Limb (tissue), 2 donors: ENCODE measurements around the gene PTX4.

ENCODE experiments used
- DNase-seq, 2 donors: peaks; one replicate each; pipeline ENCODE4 v3.0.0-alpha.2; 2016; ENCODE audit errors: extremely low spot score in 2 of 2

Gene PTX4

DNA sequence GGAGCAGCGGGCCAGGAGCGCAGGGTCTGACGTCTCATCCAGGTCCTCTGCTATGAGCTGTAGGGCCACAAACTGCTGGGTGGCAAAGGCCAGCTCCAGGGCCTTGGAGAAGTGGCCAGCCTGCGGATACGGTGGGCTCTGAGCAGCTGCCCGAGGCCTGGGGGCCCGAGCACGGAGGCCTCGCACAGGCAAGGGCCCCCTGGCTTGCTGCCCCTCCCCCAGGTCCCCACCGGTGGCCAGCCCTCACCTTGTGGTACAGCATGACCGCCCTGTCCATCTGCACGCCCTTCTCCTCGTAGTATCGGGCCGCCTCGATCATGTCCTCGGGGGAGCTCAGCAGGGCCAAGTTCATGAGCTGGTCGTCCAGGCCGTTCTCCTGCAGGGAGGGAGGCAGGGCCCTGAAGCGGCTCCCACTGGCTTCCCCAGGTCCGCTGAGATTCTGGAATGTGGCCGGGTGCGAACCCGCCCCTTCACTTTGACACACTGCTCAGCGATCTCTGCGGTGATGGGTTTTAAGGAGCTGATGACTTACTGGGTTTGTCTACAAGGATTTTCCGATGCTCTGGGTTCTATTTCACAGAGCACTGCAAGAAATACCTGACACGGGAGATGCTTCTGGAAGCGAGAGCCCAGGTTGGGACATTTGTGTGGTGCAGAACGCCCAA, 35.0 kb upstream of the PTX4 start:
- DNase-seq = no peak

GRCh38 chr16:1520461-1520860, 31.7 kb upstream of the PTX4 start:
- DNase-seq = no peak

DNA sequence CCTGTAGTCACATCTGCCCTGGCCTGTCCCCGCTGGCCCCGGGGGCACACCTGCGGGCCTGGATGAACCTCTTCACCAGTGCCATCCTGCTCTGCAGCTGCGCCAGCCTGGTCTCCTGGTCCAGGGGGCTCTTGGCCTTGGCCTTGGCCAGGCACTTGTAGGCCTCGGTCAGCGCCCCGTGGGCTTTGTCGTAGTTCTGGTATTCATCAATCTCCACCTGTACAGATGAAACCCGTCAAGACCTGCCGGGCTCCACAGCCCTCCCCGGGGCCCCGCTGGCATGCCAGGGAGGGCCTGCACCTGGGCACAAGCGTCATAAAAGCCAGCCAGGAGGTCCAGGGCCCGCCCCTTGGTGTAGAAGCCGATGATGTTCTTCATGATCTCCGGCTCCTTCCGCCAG, 31.1 kb upstream of the PTX4 start:
- no peak for DNase-seq

DNA sequence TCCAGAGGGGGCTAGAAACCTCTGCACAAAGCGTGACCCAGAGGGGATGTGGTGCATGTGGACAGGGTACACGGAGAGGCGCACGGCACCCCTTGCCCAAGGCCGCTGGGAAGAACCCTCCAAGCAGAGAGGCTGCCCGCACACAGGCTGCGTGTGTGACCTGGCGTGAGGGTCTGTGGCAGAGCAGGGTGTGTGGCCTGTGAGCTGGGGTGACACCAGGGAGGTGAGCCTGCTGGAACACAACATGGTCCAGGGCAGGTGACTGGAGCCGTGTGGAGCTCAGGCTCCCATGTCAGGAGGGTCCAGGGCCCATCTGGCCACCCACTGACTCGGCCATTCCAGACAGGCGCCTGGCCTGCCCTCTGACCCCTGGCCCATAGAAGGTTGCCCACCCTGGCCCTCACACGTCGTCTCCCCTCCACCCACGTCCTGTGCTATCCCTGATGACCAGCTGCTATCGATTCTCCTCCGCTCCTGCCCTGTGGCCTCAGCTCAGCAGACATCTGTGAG, 29.9 kb upstream of the PTX4 start:
- DNase-seq = no peak

DNA sequence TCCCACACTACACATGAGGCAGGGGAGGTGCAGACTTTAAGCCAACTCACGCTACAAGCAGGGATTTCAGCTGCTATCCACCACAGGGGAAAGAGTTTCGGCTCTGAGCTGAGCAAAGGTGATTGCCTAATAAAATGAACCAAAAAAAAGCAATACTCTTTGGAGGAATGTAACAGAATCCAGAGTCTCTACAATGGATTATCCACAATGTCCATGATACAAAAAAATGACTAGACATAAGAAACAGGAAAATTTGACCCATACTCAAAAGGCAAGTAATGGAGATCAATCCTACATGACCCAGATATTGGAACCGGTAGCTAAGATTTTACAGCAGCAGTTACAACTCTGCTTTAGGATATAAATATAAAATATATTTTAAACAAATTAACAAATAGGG, 25.8 kb upstream of the PTX4 start:
- DNase-seq = no peak

DNA sequence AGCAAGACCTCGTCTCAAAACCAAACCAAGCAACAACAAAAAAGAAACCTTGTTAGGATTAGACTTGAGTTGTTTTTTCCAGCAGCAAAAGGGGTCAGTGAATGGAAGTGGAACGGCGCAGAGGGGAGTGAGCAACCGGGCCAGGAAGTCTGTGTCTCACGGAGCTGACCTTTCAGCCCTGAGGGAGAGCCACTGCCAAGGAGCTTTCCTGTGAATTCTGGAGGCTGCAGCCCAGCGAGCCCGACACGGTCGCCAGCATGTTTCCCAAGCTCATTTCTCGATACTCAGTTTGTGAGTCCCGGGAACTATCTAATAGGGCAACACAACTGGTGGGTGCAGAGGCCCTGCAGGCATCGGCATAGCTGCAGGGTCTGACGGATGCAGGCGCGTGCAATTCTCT, 24.0 kb upstream of the PTX4 start:
- no peak for DNase-seq

DNA sequence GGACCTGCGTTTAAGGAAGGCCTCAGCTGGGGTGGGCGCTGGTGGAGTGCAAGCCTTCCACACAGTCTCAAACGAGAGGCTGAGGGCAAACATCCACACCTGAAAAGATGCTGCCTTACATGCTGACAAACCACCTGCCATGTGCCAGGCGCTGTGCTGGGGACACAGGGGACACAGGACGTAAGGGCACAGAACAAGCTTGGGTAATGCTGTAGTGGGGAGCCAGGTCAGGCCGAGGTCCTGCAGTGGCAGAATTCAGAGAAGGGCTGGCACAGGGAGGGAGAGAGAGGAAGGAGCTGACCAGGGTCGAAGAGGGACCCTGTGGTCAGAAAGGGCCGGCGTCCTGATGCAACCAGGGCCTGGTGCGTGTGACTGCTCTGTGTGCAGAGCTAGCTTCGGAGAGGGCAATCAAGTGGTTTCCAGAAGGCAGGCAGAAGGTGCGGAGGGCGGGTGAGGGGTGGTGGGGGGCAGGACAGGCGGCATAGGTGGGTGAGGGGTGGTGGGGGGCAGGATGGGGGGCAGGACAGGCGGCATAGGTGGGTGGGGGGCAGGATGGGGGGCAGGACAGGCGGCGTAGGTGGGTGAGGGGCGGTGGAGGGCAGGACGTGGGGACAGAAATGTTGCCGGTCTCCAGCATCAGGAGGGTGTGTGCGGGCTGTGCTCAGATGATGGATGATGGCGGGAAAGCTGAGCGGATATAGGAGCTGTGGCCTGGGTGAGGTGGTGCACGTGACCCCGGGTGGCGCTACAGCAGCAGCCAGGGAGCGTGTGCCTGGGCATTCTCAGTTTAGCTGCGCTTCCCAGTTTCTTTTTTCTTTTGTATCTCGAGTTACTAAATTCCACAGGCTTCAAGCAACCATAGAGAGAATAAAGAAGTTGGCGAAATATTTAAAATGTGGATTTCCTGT, 23.2 kb upstream of the PTX4 start:
- DNase-seq = no peak

- DNase-seq = no peak
Measured at GRCh38 chr16:1510941-1511351, 22.2 kb upstream of the PTX4 start.

DNA sequence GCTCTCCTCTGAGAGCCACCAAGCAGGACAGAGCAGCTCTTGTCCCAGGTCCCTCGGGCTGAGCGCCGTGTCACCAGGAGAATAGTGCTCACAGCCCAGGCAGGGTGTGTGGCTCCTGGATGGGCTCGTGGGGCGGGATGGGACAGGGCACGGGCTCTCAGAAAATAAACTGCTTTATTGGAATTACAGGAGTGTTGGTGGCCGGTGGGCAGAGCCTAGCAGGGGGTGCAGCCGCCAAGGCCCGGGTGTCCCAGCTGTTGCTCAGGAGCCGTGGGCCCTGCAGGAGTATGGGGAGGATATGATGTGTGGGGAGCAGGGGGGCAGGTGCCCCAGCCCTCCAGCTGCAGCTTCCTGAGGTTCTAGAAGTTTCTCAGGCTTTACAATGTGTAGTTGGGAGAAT, 21.5 kb upstream of the PTX4 start:
- DNase-seq = no peak

- DNase-seq = no peak
Measured at GRCh38 chr16:1509307-1510221, 20.8 kb upstream of the PTX4 start.

GRCh38 chr16:1508494-1509187, 19.9 kb upstream of the PTX4 start:
- DNase-seq = no peak

DNA sequence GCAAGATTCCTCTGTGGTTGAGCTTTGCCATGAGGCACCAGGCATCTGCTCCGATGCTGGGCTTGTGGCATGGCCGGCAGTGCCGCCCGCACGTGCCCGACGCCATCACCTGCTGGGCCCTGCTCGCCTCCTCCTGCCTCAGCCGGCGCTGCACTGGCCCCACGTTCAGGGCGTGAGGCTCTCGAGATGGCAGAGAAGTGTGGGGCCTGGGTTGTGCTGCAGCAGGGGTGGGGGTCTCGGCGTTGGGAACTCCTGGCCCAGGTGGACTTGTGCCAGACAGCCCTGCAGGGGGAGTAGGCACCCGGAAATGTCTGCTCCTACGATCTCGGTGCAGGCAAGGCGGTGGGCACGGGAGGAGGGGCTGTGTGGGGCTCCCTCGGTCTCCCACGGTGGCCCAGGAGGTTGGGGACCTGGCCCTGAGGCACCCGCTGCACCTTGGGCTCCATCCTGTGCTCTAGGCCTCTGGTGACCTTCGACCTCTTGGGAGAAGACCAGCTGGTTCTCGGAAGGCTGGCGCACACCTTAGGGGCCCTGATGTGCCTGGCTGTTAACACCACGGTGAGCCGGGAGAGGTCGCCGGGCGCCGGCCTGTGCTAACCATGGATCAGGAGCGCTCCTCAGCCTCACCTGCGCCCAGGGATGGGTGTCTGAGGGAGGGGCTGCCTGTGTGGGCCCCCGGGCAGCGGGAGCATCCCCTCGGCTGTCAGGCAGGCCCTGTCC, 17.9 kb upstream of the PTX4 start:
- DNase-seq = no peak

- DNase-seq = no peak
Measured at GRCh38 chr16:1505912-1506311, 17.2 kb upstream of the PTX4 start.

DNA sequence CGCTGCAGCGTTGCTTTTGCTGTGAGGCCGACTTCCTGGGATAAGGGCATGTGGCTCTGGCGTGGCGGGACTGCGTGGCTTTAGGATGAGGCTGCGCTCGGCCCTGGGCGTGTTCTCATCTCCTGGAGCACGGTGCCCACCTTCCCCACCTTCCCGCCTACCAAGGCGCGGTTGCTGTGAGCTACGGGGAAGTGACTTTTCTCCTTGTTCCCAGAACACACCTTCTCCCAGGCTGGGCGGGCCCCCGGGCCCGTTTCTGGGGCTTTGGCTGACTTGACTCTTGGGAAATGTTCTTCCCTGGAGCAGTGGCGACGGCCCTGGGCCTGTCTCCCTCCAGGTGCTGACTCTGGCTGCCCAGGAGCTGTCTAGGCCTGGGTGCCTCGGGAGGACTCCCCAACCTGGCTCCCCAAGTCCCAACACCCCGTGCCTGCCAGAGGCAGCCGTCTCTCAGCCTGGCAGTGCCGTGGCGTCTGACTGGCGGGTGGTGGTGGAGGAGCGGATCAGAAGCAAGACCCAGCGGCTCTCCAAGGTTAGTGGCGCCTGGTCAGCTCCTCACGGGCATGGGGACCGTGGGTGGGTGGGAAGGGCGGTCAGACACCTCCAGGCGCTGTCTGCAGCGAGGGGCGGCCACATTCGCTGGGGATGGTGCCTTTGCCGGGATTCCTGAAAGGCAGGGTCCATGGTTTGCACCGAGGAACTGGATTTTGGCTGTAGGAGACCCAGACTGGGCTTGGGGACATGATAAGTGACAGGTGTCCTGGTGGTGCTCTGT, 16.5 kb upstream of the PTX4 start:
- no peak for DNase-seq

DNA sequence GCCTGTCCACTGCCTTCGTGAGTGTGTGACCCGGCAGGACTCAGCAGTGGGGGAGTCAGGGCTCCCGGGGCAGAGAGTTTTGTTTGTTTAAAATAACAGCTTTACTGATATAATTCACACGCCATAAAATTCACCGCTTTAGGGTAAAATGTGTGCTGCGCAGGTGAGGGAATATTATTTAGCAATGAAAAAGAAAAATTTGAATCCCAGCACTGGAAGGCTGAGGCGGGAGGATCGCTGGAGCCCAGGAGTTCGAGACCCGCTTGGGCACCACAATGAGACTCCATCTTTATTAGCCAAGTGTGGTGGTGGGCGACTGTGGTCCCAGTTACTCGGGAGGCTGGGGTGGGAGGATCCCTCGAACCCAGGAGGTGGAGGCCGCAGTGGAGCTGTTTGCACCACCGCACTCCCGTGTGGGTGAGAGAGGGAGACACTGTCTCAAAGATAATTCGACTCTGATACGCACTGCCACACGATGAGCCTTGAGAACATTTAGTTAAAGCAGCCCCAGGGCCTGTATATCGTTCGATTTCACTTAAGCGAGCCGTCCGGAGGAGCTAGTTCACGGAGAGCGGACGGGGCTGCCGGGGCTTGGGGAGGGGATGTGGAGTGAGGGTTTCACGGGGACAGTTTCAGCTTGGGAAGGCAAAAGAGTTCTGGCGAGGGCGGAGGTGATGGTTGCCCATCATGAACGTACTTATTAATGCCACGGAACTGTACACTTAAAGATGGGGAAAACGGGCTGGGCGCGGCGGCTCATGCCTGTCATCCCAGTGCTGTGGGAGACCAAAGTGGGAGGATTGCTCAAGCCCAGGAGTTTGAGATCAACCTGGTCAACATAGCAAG, 14.6 kb upstream of the PTX4 start:
- DNase-seq = no peak

- no peak for DNase-seq
Measured at GRCh38 chr16:1502092-1503004, 13.6 kb upstream of the PTX4 start.

- DNase-seq = no peak
Measured at GRCh38 chr16:1501630-1502029, 12.9 kb upstream of the PTX4 start.
